B cell (primary cell): Measurements from ENCODE around the gene KLHL18. TPM values are rescaled to one million over a fixed set of nuclear protein-coding genes. Genes with fewer than 3 reads are reported as not detected.

Experiments used
- ATAC-seq: fragments of 200-7000 bp; cut with Tn5 transposase; one replicate; pipeline ENCODE4 v1.10.0; 2021; ENCODE audit warnings: low read depth, mild to moderate bottlenecking, moderate number of reproducible peaks, moderate library complexity
- CTCF ChIA-PET: fragments of 350-600 bp; sonication (Branson Sonifier 250); formaldehyde crosslinking; loops from one replicate; lab custom pipeline; 2021; ENCODE audit warnings: antibody characterized with exemption, inconsistent platforms; lab: Charles Lee
- POLR2A ChIA-PET: fragments of 350-600 bp; sonication (Branson Sonifier 250); formaldehyde crosslinking; loops from one replicate; lab custom pipeline; 2021; ENCODE audit warnings: antibody characterized with exemption; lab: Charles Lee
- DNase-seq: peaks from one replicate; pipeline ENCODE4 v3.0.0; 2013
- H2AFZ ChIP-seq: 2 replicates; pipeline ENCODE4 v1.6.1; 2012; ENCODE audit warnings: mild to moderate bottlenecking, low read depth, low read length; ENCODE audit not compliant: insufficient read depth, poor library complexity, severe bottlenecking
- H3K27ac ChIP-seq, 2 donors: 1 replicate in 1 of 2; 2 replicates in 1 of 2; pipeline ENCODE4 v1.5.1; 2012 to 2013; ENCODE audit warnings: low read length in 2 of 2, mild to moderate bottlenecking in 2 of 2, moderate library complexity in 1 of 2
- H3K27me3 ChIP-seq, 4 experiments: fragments of 200-600 bp in 1 of 4; sonication (generic) in 1 of 4; replicated peaks in 1 of 4; 1 replicate in 2 of 4; 2 replicates in 2 of 4; pipeline versions ENCODE4 v1.6.1 to v1.7.0; 2013 to 2016; ENCODE audit warnings: low read length in 3 of 4, mild to moderate bottlenecking in 2 of 4, mixed read lengths in 1 of 4, moderate library complexity in 1 of 4; ENCODE audit not compliant: insufficient read depth in 4 of 4, control insufficient read depth in 3 of 4; ENCODE audit errors: control extremely low read depth in 1 of 4
- H3K36me3 ChIP-seq, 2 experiments: replicated peaks in 1 of 2; 1 replicate in 1 of 2; 2 replicates in 1 of 2; pipeline versions ENCODE4 v1.6.1 to v1.7.1; 2013; ENCODE audit warnings: low read length in 1 of 2; ENCODE audit not compliant: insufficient read depth in 2 of 2, control insufficient read depth in 1 of 2; ENCODE audit errors: control extremely low read depth in 1 of 2, extremely low read depth in 1 of 2
- H3K4me1 ChIP-seq, 2 donors: fragments of 200-600 bp in 1 of 2; sonication (generic) in 1 of 2; 1 replicate in 1 of 2; 2 replicates in 1 of 2; pipeline versions ENCODE4 v1.5.1 to v1.6.1; 2013 to 2017; ENCODE audit warnings: low read length in 2 of 2; ENCODE audit not compliant: control insufficient read depth in 2 of 2, insufficient read depth in 2 of 2
- H3K4me2 ChIP-seq: replicated peaks from 2 replicates; pipeline ENCODE3; 2012; ENCODE audit warnings: mild to moderate bottlenecking, low read depth, low read length; ENCODE audit not compliant: poor library complexity, severe bottlenecking
- H3K4me3 ChIP-seq, 5 experiments: fragments of 200-600 bp in 1 of 5; sonication (generic) in 1 of 5; 1 replicate in 3 of 5; 2 replicates in 2 of 5; pipeline versions ENCODE4 v1.5.1 to v1.7.0; 2011 to 2016; ENCODE audit warnings: low read length in 4 of 5, mild to moderate bottlenecking in 4 of 5, low read depth in 2 of 5, control low read depth in 1 of 5, moderate library complexity in 1 of 5; ENCODE audit not compliant: insufficient read depth in 1 of 5; ENCODE audit errors: control extremely low read depth in 1 of 5, extremely low read depth in 1 of 5
- H3K79me2 ChIP-seq: fragments of 200-600 bp; sonication (generic); one replicate; pipeline ENCODE4 v1.6.0; 2016; ENCODE audit warnings: low read length; ENCODE audit not compliant: control insufficient read depth, insufficient read depth
- H3K9ac ChIP-seq: fragments of 200-600 bp; sonication (generic); 2 replicates; pipeline ENCODE4 v1.6.1; 2017; ENCODE audit warnings: mild to moderate bottlenecking, low read length, moderate library complexity
- H3K9me3 ChIP-seq, 3 donors: one replicate each; pipeline versions ENCODE4 v1.6.1 to v1.7.1; 2013; ENCODE audit warnings: low read length in 2 of 3; ENCODE audit not compliant: control insufficient read depth in 2 of 3, insufficient read depth in 1 of 3; ENCODE audit errors: control extremely low read depth in 1 of 3
- H4K20me1 ChIP-seq: 2 replicates; pipeline ENCODE4 v1.6.0; 2012; ENCODE audit warnings: mild to moderate bottlenecking, low read length; ENCODE audit not compliant: insufficient read depth, control insufficient read depth, poor library complexity, severe bottlenecking
- H3K27ac Mint-ChIP-seq: one replicate; pipeline ENCODE4 v1.8.0; 2021; ENCODE audit warnings: mixed read lengths
- H3K27me3 Mint-ChIP-seq: one replicate; pipeline ENCODE4 v1.8.0; 2021; ENCODE audit warnings: mixed read lengths
- H3K4me1 Mint-ChIP-seq: one replicate; pipeline ENCODE4 v1.8.0; 2021; ENCODE audit warnings: mixed read lengths
- H3K4me3 Mint-ChIP-seq: one replicate; pipeline ENCODE4 v1.8.0; 2021; ENCODE audit warnings: mixed read lengths
- H3K9me3 Mint-ChIP-seq: one replicate; pipeline ENCODE4 v1.8.0; 2022; ENCODE audit warnings: mixed read lengths; ENCODE audit not compliant: insufficient read depth
- CTCF ChIP-seq: fragments of 200-600 bp; IDR thresholded peaks from one replicate; pipeline ENCODE4 v1.8.0; 2022; ENCODE audit warnings: antibody characterized with exemption, mild to moderate bottlenecking
- EZH2 ChIP-seq: IDR thresholded peaks from 2 replicates; pipeline ENCODE4 v1.6.1; 2012; ENCODE audit warnings: borderline replicate concordance, low read depth, mild to moderate bottlenecking, moderate library complexity, low read length; ENCODE audit not compliant: insufficient read depth, poor library complexity, severe bottlenecking
- WGBS: methylation state at CpG from one replicate; pipeline ENCODE4 v1.1.5; 2013; ENCODE audit warnings: missing lambda C conversion rate; ENCODE audit not compliant: insufficient coverage; 5-methylcytosine and 5-hydroxymethylcytosine counted together
- intact Hi-C: fragments of 100-400 bp; cut with micrococcal nuclease; formaldehyde crosslinking; loops from one replicate; pipeline ENCODE4 v1.10.0; 2022
- polyA plus RNA-seq: library from polyadenylated mRNA; depleted of rRNA; stranded (reverse); fragments of >200 nt; gene quantifications from 2 replicates; pipeline ENCODE4 v1.2.3, GENCODE V29; 2012
- total RNA-seq, 2 donors: library from RNA; stranded (reverse); fragments of 120-200 nt in 1 of 2; gene quantifications; 1 replicate in 1 of 2; 2 replicates in 1 of 2; pipeline versions ENCODE4 v1.2.3 to v1.2.4, GENCODE V29; 2013 to 2022

The KLHL18 gene
- total and polyA plus RNA-seq, 2 donors (not counting 1 experiment from before 2014, with no cell fraction given), result 30.9 to 50.8 TPM

- Mint-ChIP-seq H3K9me3 (no peaks in the 10 kb centered on the region), H3K4me1 (no peaks in the 10 kb centered on the region), H3K4me3 (no peak overlapping the region), H3K27me3 (no peaks in the 10 kb centered on the region), H3K27ac (no peak overlapping the region)
- Histone ChIP-seq H3K4me3 (no peak overlapping the region), H2AFZ (no peak overlapping the region), H3K9me3 (peaks cover 0 to 2% (median 0%) of the 10 kb centered on the region in 3 donors), H3K4me1 (no peaks in the 10 kb centered on the region), H3K36me3 (no peaks in the 10 kb centered on the region), H3K27ac (no peak overlapping the region), H3K9ac (no peak overlapping the region), H3K4me2 (no peak overlapping the region), H3K79me2 (no peaks in the 10 kb centered on the region), H4K20me1 (no peaks in the 10 kb centered on the region), H3K27me3 (peaks cover 0 to 6% (median 0%) of the 10 kb centered on the region in 4 experiments)
- intact Hi-C loops, result no loop called here
- CTCF ChIA-PET, result interaction anchor here (0.8 to 1.6 kb wide), 6 partner anchors 13 to 505 kb away, joined by 3 to 6 read pairs (median 4); partner anchors contain the start of gene SETD2
- 62% methylated on average over 8 of the region's 13 CpGs for WGBS
- peak; percentile 57 for DNase-seq
- TF ChIP-seq EZH2 (no peak), CTCF (peak; percentile 67)
- POLR2A ChIA-PET, result interaction anchor here (2.0 kb wide), 1 partner anchor 9 kb away, joined by 5 read pairs; the partner anchor contains the start of gene PTPN23
- peak; percentile 43 for ATAC-seq
Observed at GRCh38 chr3:47370887-47371697, 88.3 kb downstream of the KLHL18 start.

GRCh38 chr3:47374587-47374986, 91.8 kb downstream of the KLHL18 start:
- POLR2A ChIA-PET, result no interaction called here

More at GRCh38 chr3:47374587-47374986, 91.8 kb downstream of the KLHL18 start:
- Histone ChIP-seq H4K20me1 (peaks cover 3% of the 10 kb centered on the region), H2AFZ (no peak overlapping the region), H3K79me2 (peaks cover 9% of the 10 kb centered on the region), H3K27me3 (peaks cover 0 to 6% (median 0%) of the 10 kb centered on the region in 4 experiments), H3K4me3 (no peak overlapping the region), H3K9ac (no peak overlapping the region), H3K4me2 (no peak overlapping the region), H3K4me1 (peaks cover 7 to 11% of the 10 kb centered on the region in 2 donors), H3K9me3 (peaks cover 0 to 2% (median 0%) of the 10 kb centered on the region in 3 donors), H3K27ac (no peak overlapping the region), H3K36me3 (no peaks in the 10 kb centered on the region)
- TF ChIP-seq EZH2 (no peak), CTCF (no peak)
- H3K4me1 Mint-ChIP-seq, result peaks cover 11% of the 10 kb centered on the region
- ATAC-seq (no peak), DNase-seq (no peak)
- H3K4me3 Mint-ChIP-seq, result no peak overlapping the region
- CTCF ChIA-PET, result interaction anchor here (1.5 kb wide), 1 partner anchor 452 kb away, joined by 3 read pairs; no protein-coding TSS in a partner anchor
- no peak overlapping the region for H3K27ac Mint-ChIP-seq
- H3K27me3 Mint-ChIP-seq, result no peaks in the 10 kb centered on the region
- intact Hi-C loops, result no loop called here
- no peaks in the 10 kb centered on the region for H3K9me3 Mint-ChIP-seq
